Hepatocyte (in vitro differentiated cells): ENCODE measurements around the gene TMEM223. TPM values are rescaled to one million over a fixed set of nuclear protein-coding genes. Genes with fewer than 3 reads are reported as not detected.

Experiments used
- DNase-seq: peaks from one replicate; pipeline ENCODE4 v3.0.0-alpha.2; 2016; ENCODE audit warnings: low spot score
- H2AFZ ChIP-seq: fragments of 200-600 bp; sonication (generic); 2 replicates; pipeline ENCODE4 v1.6.0; 2016; ENCODE audit warnings: antibody characterized with exemption, mild to moderate bottlenecking
- H3K27ac ChIP-seq: fragments of 200-600 bp; sonication (generic); 2 replicates; pipeline ENCODE4 v1.5.1; 2016; ENCODE audit warnings: mild to moderate bottlenecking
- H3K27me3 ChIP-seq: fragments of 200-600 bp; sonication (generic); 2 replicates; pipeline ENCODE4 v1.6.1; 2016
- H3K36me3 ChIP-seq: fragments of 200-600 bp; sonication (generic); replicated peaks from 2 replicates; pipeline ENCODE4 v1.5.1; 2016; ENCODE audit warnings: low read depth; ENCODE audit not compliant: insufficient read depth
- H3K4me1 ChIP-seq: fragments of 200-600 bp; sonication (generic); 2 replicates; pipeline ENCODE4 v1.5.1; 2016; ENCODE audit warnings: mild to moderate bottlenecking, moderate library complexity; ENCODE audit not compliant: insufficient read depth
- H3K4me2 ChIP-seq: fragments of 200-600 bp; sonication (generic); 2 replicates; pipeline ENCODE4 v1.6.0; 2016
- H3K4me3 ChIP-seq: fragments of 200-600 bp; sonication (generic); 2 replicates; pipeline ENCODE4 v1.5.1; 2016; ENCODE audit warnings: mild to moderate bottlenecking
- H3K79me2 ChIP-seq: fragments of 200-600 bp; sonication (generic); 2 replicates; pipeline ENCODE4 v1.6.0; 2017; ENCODE audit warnings: mild to moderate bottlenecking
- H3K9me2 ChIP-seq: fragments of 200-600 bp; sonication (generic); replicated peaks from 2 replicates; pipeline ENCODE4 v1.6.0; 2017; ENCODE audit warnings: mild to moderate bottlenecking; ENCODE audit not compliant: insufficient read depth
- H3K9me3 ChIP-seq: fragments of 200-600 bp; sonication (generic); 2 replicates; pipeline ENCODE4 v1.5.1; 2016; ENCODE audit warnings: low read depth, mild to moderate bottlenecking
- H4K20me1 ChIP-seq: fragments of 200-600 bp; sonication (generic); 2 replicates; pipeline ENCODE4 v1.6.0; 2016; ENCODE audit warnings: mild to moderate bottlenecking; ENCODE audit not compliant: insufficient read depth, poor library complexity, severe bottlenecking
- CTCF ChIP-seq: fragments of 200-600 bp; sonication (generic); IDR thresholded peaks from 2 replicates; pipeline ENCODE4 v1.5.1; 2016; ENCODE audit warnings: antibody characterized with exemption, mild to moderate bottlenecking; ENCODE audit not compliant: poor library complexity
- EZH2 ChIP-seq: fragments of 200-600 bp; sonication (generic); IDR thresholded peaks from 2 replicates; pipeline ENCODE4 v1.6.1; 2016; ENCODE audit warnings: antibody characterized with exemption, mild to moderate bottlenecking, borderline replicate concordance
- EZH2phosphoT487 ChIP-seq: fragments of 200-600 bp; sonication (generic); IDR thresholded peaks from one replicate; pipeline ENCODE4 v1.6.1; 2018; ENCODE audit warnings: antibody characterized with exemption, mild to moderate bottlenecking, low read depth, moderate library complexity; ENCODE audit not compliant: unreplicated experiment, severe bottlenecking
- WGBS: methylation state at CpG from one replicate; pipeline ENCODE4 v1.1.6; 2016; ENCODE audit warnings: low lambda C conversion rate; ENCODE audit errors: missing lambda C conversion rate; 5-methylcytosine and 5-hydroxymethylcytosine counted together
- polyA plus RNA-seq: library from polyadenylated mRNA; unstranded; fragments of >200 nt; fragmentation: Nextera tagmentation; extraction: Ambion mirVana; gene quantifications from 2 replicates; pipeline ENCODE4 v1.2.1, GENCODE V29; 2016
- total RNA-seq: library from RNA; depleted of rRNA; stranded (reverse); fragments of >200 nt; gene quantifications from 2 replicates; pipeline ENCODE4 v1.2.3, GENCODE V29; 2014

The TMEM223 gene
- total and polyA plus RNA-seq, 2 experiments from 2014 or later, result 28.4 to 30.3 TPM

- TF ChIP-seq EZH2phosphoT487 (no peak), CTCF (no peak), EZH2 (no peak)
- Histone ChIP-seq H2AFZ (no peak overlapping the region), H3K36me3 (no peaks in the 10 kb centered on the region), H3K9me2 (no peaks in the 10 kb centered on the region), H3K79me2 (peaks cover 32% of the 10 kb centered on the region), H3K4me1 (peaks cover 11% of the 10 kb centered on the region), H4K20me1 (no peaks in the 10 kb centered on the region), H3K4me2 (no peak overlapping the region), H3K9me3 (no peaks in the 10 kb centered on the region), H3K4me3 (no peak overlapping the region), H3K27me3 (no peaks in the 10 kb centered on the region), H3K27ac (no peak overlapping the region)
- 94% methylated on average over 4 of the region's 4 CpGs for WGBS
- DNase-seq, result no peak
These were observed 9.3 kb upstream of the TMEM223 start for GRCh38 chr11:62801071-62801470.

- no peak for DNase-seq
- no peak overlapping the region for H3K4me3 ChIP-seq
- no peak for TF ChIP-seq CTCF
- TF ChIP-seq EZH2phosphoT487, result no peak
- TF ChIP-seq EZH2, result no peak
- H3K27me3 ChIP-seq, result no peaks in the 10 kb centered on the region
- H3K9me2 ChIP-seq, result no peaks in the 10 kb centered on the region
- 95% methylated on average over 10 of the region's 10 CpGs for WGBS
- H3K36me3 ChIP-seq, result no peaks in the 10 kb centered on the region
- H3K27ac ChIP-seq, result no peak overlapping the region
- H3K9me3 ChIP-seq, result no peaks in the 10 kb centered on the region
- peaks cover 9% of the 10 kb centered on the region for H3K4me1 ChIP-seq
- peaks cover 35% of the 10 kb centered on the region for H3K79me2 ChIP-seq
- H4K20me1 ChIP-seq, result no peaks in the 10 kb centered on the region
- no peak overlapping the region for H2AFZ ChIP-seq
- H3K4me2 ChIP-seq, result no peak overlapping the region
These were observed 7.7 kb upstream of the TMEM223 start for GRCh38 chr11:62799486-62799885.

GRCh38 chr11:62796281-62796680 lies 4.5 kb upstream of the TMEM223 start:
- DNase-seq, result no peak
- Histone ChIP-seq H3K4me3 (no peak overlapping the region), H2AFZ (no peak overlapping the region), H3K79me2 (peaks cover 10% of the 10 kb centered on the region), H3K27ac (no peak overlapping the region), H3K27me3 (no peaks in the 10 kb centered on the region), H3K9me2 (no peaks in the 10 kb centered on the region), H3K36me3 (no peaks in the 10 kb centered on the region), H3K4me2 (no peak overlapping the region), H4K20me1 (no peaks in the 10 kb centered on the region), H3K4me1 (peaks cover 14% of the 10 kb centered on the region), H3K9me3 (no peaks in the 10 kb centered on the region)
- WGBS, result 76% methylated on average over 7 of the region's 7 CpGs
- no peak for TF ChIP-seq EZH2phosphoT487
- no peak for TF ChIP-seq EZH2
- TF ChIP-seq CTCF, result no peak

- no peaks in the 10 kb centered on the region for H3K9me2 ChIP-seq
- no peaks in the 10 kb centered on the region for H3K9me3 ChIP-seq
- H3K27ac ChIP-seq, result no peak overlapping the region
- H3K4me2 ChIP-seq, result no peak overlapping the region
- 89% methylated on average over 8 of the region's 8 CpGs for WGBS
- H3K4me1 ChIP-seq, result peaks cover 23% of the 10 kb centered on the region
- no peak overlapping the region for H2AFZ ChIP-seq
- peaks cover 27% of the 10 kb centered on the region for H3K79me2 ChIP-seq
- no peaks in the 10 kb centered on the region for H3K27me3 ChIP-seq
- no peaks in the 10 kb centered on the region for H3K36me3 ChIP-seq
- no peak for DNase-seq
- TF ChIP-seq CTCF, result no peak
- no peak for TF ChIP-seq EZH2phosphoT487
- no peak for TF ChIP-seq EZH2
- H3K4me3 ChIP-seq, result no peak overlapping the region
- H4K20me1 ChIP-seq, result no peaks in the 10 kb centered on the region
These were observed 2.5 kb upstream of the TMEM223 start for GRCh38 chr11:62794201-62794775.
